Activated B cell treated with CpG ODN at 0.5 μM for 24 hours (primary cell): ENCODE results near the gene RFNG. TPM values are rescaled to one million over a fixed set of nuclear protein-coding genes. Genes with fewer than 3 reads are reported as not detected.
A peak's percentile ranks its signal among the peaks of the same experiment; 100 is the strongest.

Source experiments
- ATAC-seq: fragments of 200-7000 bp; cut with Tn5 transposase; one replicate; pipeline ENCODE4 v1.10.0; 2021; ENCODE audit warnings: low read depth, mild to moderate bottlenecking, moderate library complexity
- CTCF ChIA-PET: fragments of 350-600 bp; sonication (Branson Sonifier 250); formaldehyde crosslinking; loops from one replicate; lab custom pipeline; 2021; ENCODE audit warnings: antibody characterized with exemption; lab: Charles Lee
- POLR2A ChIA-PET: fragments of 350-600 bp; sonication (Branson Sonifier 250); formaldehyde crosslinking; loops from one replicate; lab custom pipeline; 2021; ENCODE audit warnings: antibody characterized with exemption; lab: Charles Lee
- DNase-seq: peaks from one replicate; pipeline ENCODE4 v3.0.0; 2022
- H3K27ac Mint-ChIP-seq: one replicate; pipeline ENCODE4 v1.8.0; 2020; ENCODE audit warnings: mixed read lengths
- H3K27me3 Mint-ChIP-seq: one replicate; pipeline ENCODE4 v1.8.0; 2021; ENCODE audit warnings: mixed read lengths
- H3K36me3 Mint-ChIP-seq: one replicate; pipeline ENCODE4 v1.8.0; 2021; ENCODE audit warnings: low read depth, mixed read lengths
- H3K4me1 Mint-ChIP-seq: one replicate; pipeline ENCODE4 v1.8.0; 2021; ENCODE audit warnings: mixed read lengths
- H3K4me3 Mint-ChIP-seq: one replicate; pipeline ENCODE4 v1.8.0; 2020; ENCODE audit warnings: mild to moderate bottlenecking, mixed read lengths
- H3K9me3 Mint-ChIP-seq: one replicate; pipeline ENCODE4 v1.8.0; 2020; ENCODE audit warnings: mixed read lengths
- intact Hi-C: fragments of 100-400 bp; cut with micrococcal nuclease; formaldehyde crosslinking; loops from one replicate; pipeline ENCODE4 v1.15.1; 2024
- total RNA-seq: library from RNA; stranded (reverse); gene quantifications from 2 replicates; pipeline ENCODE4 v1.2.3, GENCODE V29; 2022
- TF ChIP-seq, protein P1 (sequence below): fragments of 200-600 bp; IDR thresholded peaks from one replicate; pipeline ENCODE4 v1.8.0; 2022; ENCODE audit warnings: antibody characterized with exemption, mild to moderate bottlenecking

The RFNG gene
- total RNA-seq, 1 donor from 2014 or later, result 18.7 TPM

DNA sequence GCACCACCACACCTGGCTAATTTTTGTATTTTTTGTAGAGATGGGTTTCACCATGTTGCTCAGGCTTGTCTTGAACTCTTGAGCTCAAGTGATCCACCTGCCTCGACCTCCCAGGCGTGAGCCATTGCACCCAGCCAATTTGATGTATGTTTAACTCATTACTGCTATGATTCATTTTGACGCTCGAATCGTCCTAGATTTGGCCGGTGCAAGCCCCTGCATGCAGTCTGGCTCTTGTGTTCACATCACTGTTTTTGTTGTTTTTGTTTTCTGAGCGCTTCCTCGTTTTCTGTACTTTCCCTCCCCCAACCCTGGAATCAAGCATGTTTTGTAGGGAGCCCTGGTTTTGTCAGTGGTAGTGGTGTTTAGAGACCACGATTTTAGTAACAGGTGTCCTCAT is 21.8 kb upstream of the RFNG start:
- ATAC-seq (no peak), DNase-seq (no peak)
- Mint-ChIP-seq H3K36me3 (peaks cover 3% of the 10 kb centered on the region), H3K4me1 (no peaks in the 10 kb centered on the region), H3K27ac (no peak overlapping the region), H3K4me3 (no peak overlapping the region), H3K9me3 (no peaks in the 10 kb centered on the region), H3K27me3 (peaks cover 3% of the 10 kb centered on the region)
- POLR2A ChIA-PET, result no interaction called here
- TF ChIP-seq, protein P1, sequence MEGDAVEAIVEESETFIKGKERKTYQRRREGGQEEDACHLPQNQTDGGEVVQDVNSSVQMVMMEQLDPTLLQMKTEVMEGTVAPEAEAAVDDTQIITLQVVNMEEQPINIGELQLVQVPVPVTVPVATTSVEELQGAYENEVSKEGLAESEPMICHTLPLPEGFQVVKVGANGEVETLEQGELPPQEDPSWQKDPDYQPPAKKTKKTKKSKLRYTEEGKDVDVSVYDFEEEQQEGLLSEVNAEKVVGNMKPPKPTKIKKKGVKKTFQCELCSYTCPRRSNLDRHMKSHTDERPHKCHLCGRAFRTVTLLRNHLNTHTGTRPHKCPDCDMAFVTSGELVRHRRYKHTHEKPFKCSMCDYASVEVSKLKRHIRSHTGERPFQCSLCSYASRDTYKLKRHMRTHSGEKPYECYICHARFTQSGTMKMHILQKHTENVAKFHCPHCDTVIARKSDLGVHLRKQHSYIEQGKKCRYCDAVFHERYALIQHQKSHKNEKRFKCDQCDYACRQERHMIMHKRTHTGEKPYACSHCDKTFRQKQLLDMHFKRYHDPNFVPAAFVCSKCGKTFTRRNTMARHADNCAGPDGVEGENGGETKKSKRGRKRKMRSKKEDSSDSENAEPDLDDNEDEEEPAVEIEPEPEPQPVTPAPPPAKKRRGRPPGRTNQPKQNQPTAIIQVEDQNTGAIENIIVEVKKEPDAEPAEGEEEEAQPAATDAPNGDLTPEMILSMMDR, result no peak
- CTCF ChIA-PET, result no interaction called here
- intact Hi-C loops, result no loop called here

DNA sequence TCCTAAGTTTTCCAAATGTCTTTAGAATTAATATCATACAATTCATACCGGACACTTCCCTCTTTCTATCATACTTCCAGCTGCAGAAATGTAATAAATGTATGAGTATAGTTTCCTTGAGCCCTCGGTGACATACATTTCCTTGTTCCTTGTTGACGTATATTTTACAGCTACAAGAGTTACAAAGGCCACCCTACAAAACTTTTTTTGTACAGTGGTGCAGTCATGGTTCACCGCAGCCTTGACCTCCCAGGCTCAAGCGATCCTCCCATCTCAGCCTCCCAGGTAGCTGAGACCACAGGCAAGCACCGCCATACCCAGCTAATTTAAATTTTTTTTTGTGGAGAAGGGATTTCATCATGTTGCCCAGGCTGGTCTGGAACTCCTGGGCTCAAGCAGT is 21.2 kb upstream of the RFNG start:
- ATAC-seq, result no peak
- Mint-ChIP-seq H3K4me1 (no peaks in the 10 kb centered on the region), H3K9me3 (no peaks in the 10 kb centered on the region), H3K36me3 (no peaks in the 10 kb centered on the region), H3K4me3 (no peak overlapping the region), H3K27me3 (peaks cover 3% of the 10 kb centered on the region), H3K27ac (no peak overlapping the region)
- POLR2A ChIA-PET, result no interaction called here
- intact Hi-C loops, result no loop called here
- DNase-seq, result no peak
- TF ChIP-seq, protein P1, result no peak
- CTCF ChIA-PET, result no interaction called here

DNA sequence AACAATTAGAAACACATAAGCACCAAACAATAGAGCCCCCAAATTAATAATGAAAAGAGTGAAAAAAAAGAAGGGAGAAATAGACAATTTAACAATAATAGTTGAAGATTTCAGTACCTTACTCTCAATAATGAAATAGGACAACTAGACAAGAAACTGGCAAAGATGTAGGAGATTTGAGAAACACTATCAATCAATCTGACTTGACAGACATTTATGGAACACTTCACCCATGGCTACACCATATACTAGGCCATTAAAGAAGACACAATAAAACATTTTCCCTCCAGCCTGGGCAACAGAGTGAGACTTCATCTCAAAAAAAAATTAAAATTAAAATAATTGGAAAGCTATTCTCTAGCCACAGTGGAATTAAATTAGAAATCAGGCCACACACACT is 19.0 kb upstream of the RFNG start:
- no peaks in the 10 kb centered on the region for H3K36me3 Mint-ChIP-seq
- ChIA-PET POLR2A (interaction anchor here (1.2 kb wide), 1 partner anchor 33 kb away, joined by 4 read pairs; the partner anchor contains the start of gene DCXR), CTCF (no interaction called here)
- ATAC-seq (no peak), DNase-seq (no peak)
- intact Hi-C loops, result no loop called here
- TF ChIP-seq, protein P1, result no peak
- H3K4me3 Mint-ChIP-seq, result no peak overlapping the region
- H3K27ac Mint-ChIP-seq, result no peak overlapping the region
- H3K4me1 Mint-ChIP-seq, result peaks cover 6% of the 10 kb centered on the region
- peaks cover 3% of the 10 kb centered on the region for H3K27me3 Mint-ChIP-seq
- no peaks in the 10 kb centered on the region for H3K9me3 Mint-ChIP-seq

DNA sequence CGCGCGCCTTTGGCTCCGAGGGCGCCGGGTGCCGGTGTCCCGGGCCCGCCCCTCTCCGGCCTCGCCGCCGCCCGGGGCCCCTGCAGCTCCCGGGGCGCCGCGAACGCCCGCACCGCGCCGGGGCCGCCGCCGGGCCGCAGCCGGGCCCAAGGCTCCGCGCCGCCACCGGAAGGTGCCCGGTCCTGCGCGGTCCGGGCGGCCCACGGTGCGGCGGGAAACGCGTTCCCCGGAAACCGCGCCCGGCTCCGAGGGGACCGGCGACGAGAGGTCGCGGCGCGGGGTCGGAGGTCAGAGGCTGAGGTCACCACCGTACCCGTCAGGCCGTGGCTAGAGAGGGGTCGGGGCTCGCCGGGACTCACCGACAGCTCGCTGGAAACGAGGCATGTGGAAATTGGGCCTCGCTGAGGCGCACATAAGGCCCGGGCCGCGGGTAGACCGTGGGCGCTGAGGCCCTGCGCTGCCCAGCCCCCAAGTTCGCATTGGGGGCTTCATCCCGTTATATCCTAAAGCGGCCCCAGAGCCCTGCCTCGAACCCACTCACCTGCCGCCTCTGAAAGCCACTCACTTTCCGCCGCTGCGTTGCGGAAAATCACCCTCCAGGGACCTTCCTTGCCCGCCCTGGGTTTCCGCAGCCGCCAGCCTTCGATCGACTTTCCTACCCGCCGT is 14.2 kb upstream of the RFNG start, which contains the start of gene DUS1L:
Gene DUS1L, minus strand, starts transcription at position 167 of the 666 bp plus-strand sequence. CDS start 745 bp downstream, outside the sequence.
- Mint-ChIP-seq H3K27me3 (no peaks in the 10 kb centered on the region), H3K9me3 (no peaks in the 10 kb centered on the region), H3K36me3 (peaks cover 12% of the 10 kb centered on the region), H3K4me3 (peak within 1 kb of the TSS; percentile 84), H3K27ac (peak within 1 kb of the TSS; percentile 78), H3K4me1 (peaks cover 15% of the 10 kb centered on the region)
- ATAC-seq (peak; percentile 89), DNase-seq (peak; percentile 79)
- ChIA-PET POLR2A (interaction anchor here (0.6 to 3.2 kb wide), 10 partner anchors 11 to 382 kb away, joined by 3 to 14 read pairs (median 5); partner anchors contain the start of genes ARL16, DCXR, FASN and HGS), CTCF (no interaction called here)
- intact Hi-C loops, result loop anchor here (1.0 to 2.0 kb wide), 3 partner anchors 14 to 33 kb away; partner anchors contain the start of genes DCXR, FASN, GPS1 and RFNG
- TF ChIP-seq, protein P1, result no peak

DNA sequence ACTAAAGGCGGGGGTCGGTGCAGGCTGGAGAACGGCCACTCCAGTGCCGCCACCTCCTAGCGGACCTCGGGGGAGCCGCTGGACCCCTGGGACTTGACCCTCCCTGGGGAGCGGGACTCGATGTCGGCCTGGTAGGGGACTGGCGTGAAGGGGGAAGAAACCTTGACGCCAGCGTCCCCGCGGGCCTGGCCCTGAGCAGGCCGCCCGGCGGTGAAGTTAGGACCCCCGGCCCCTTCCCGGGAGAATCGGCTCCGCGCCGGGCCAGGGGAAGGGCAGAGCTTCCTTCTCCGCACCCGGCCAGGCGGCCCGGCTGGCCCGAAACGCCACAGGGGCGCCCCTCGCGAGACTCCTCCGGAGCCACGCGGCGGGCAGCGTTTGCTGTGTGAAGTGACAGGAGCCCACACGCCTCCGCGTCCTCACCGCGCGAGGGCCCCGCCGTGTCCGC is 13.6 kb upstream of the RFNG start:
- CTCF ChIA-PET, result no interaction called here
- no peak for DNase-seq
- intact Hi-C loops, result loop anchor here (1.0 to 2.0 kb wide), 3 partner anchors 14 to 33 kb away; partner anchors contain the start of genes DCXR, FASN, GPS1 and RFNG

More for the DNA sequence above, 13.6 kb upstream of the RFNG start:
- ATAC-seq, result peak; percentile 47
- H3K27ac Mint-ChIP-seq, result no peak overlapping the region
- H3K9me3 Mint-ChIP-seq, result no peaks in the 10 kb centered on the region
- POLR2A ChIA-PET, result interaction anchor here (0.8 to 3.2 kb wide), 8 partner anchors 10 to 382 kb away, joined by 4 to 14 read pairs (median 7); partner anchors contain the start of genes ARL16, DCXR, FASN and HGS
- peaks cover 15% of the 10 kb centered on the region for H3K4me1 Mint-ChIP-seq
- peak overlapping the region; percentile 72 for H3K4me3 Mint-ChIP-seq
- no peaks in the 10 kb centered on the region for H3K27me3 Mint-ChIP-seq
- peaks cover 14% of the 10 kb centered on the region for H3K36me3 Mint-ChIP-seq
- TF ChIP-seq, protein P1, result no peak
